ENCODE measurements around the gene RPP14. TPM values are rescaled to one million over a fixed set of nuclear protein-coding genes. Genes with fewer than 3 reads are reported as not detected.

RPP14 gene
- total and polyA plus RNA-seq, 2 of the 4 experiments (the other 2 are of a cell fraction), result 6.6 to 7.8 TPM

DNA sequence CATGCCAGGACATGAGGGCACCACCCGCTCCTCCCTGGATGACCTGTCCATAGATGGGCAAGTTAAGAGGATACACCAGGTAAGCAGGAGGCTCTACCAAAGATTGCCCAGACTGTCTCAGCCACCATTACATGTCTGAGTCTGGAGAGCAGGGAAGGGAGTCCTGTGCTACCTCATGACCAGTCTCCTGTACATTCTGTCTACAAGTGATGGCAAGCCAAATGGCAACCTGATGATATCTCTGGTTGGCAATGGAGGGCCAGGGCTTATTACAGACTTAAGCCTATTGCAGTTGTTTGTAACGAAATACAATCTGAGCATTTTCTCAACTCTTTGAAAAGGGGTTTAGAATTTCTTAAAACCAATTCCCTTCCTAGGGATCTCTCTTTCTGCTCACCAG is 36.7 kb upstream of the RPP14 start:
- H3K4me3 ChIP-seq (ENCODE audit: insufficient read depth, low read depth, low read length), result no peak overlapping the region
- H3K27me3 ChIP-seq (ENCODE audit: control insufficient read depth, insufficient read depth, low read length), result no peaks in the 10 kb centered on the region
- ATAC-seq (ENCODE audit: low read depth) (no peak), DNase-seq (no peak)
- H2AFZ ChIP-seq (replicated peaks; ENCODE audit: low read length, poor library complexity), result no peak overlapping the region
- no peaks in the 10 kb centered on the region for H4K20me1 ChIP-seq (ENCODE audit: insufficient read depth, low read length)
- no peak overlapping the region for H3K23ac ChIP-seq (ENCODE audit: low read depth, low read length)
- H3K36me3 ChIP-seq (ENCODE audit: control insufficient read depth, insufficient read depth, low read length), result peaks cover 3% of the 10 kb centered on the region; the same call in 1 of the 2 replicates
- H2BK120ac ChIP-seq (ENCODE audit: low read depth, low read length), result no peak overlapping the region
- ChIA-PET CTCF (no interaction called here), POLR2A (ENCODE audit: unreplicated experiment) (no interaction called here)
- no peak overlapping the region for H3K27ac ChIP-seq (ENCODE audit: insufficient read depth, low read length)
- no peak overlapping the region for H4K5ac ChIP-seq (ENCODE audit: low read depth, low read length)
- no TSS peak for BruUV-seq (replicated peaks)
- H3K14ac ChIP-seq (replicated peaks; ENCODE audit: low read depth, low read length), result no peak overlapping the region
- H3K9me1 ChIP-seq (ENCODE audit: insufficient read depth, low read length), result peaks cover 11% of the 10 kb centered on the region
- no peak overlapping the region for H2BK20ac ChIP-seq (ENCODE audit: low read depth, low read length)
- dilution Hi-C loops (cut with HindIII; ENCODE audit: low sequenced_read_pairs, unreplicated experiment), result no loop called here
- H2BK15ac ChIP-seq (ENCODE audit: low read depth, low read length), result no peak overlapping the region
- no peak overlapping the region for H3K4me2 ChIP-seq (ENCODE audit: low read depth, low read length)
- no peak overlapping the region for H3K56ac ChIP-seq (ENCODE audit: extremely low read depth, insufficient read depth, low read length)
- H4K91ac ChIP-seq (ENCODE audit: insufficient read depth, low read depth, low read length), result no peak overlapping the region
- H3K4me1 ChIP-seq (ENCODE audit: control insufficient read depth, insufficient read depth, low read length), result peaks cover 5% of the 10 kb centered on the region
- peak overlapping the region; percentile 17; the same call in 1 of the 2 replicates for H2AK5ac ChIP-seq (ENCODE audit: low read depth, low read length)
- H3K9me3 ChIP-seq (ENCODE audit: control insufficient read depth, insufficient read depth, low read length), result no peaks in the 10 kb centered on the region
- H4K8ac ChIP-seq (ENCODE audit: low read depth in 2 of 2, low read length in 2 of 2), result no peak overlapping the region
- in situ Hi-C loops (cut with MboI; ENCODE audit: low sequenced_read_pairs), result no loop called here
- H3K4ac ChIP-seq (ENCODE audit: low read depth, low read length), result no peak overlapping the region
- WGBS, 2 experiments (ENCODE audit: extremely low coverage in 2 of 2, insufficient read length in 1 of 2), result 100% methylated on average over 1 of the region's 2 CpGs; no CpG with 5 or more reads in 1 of the 2 experiments
- no peak overlapping the region for H2AK9ac ChIP-seq (replicated peaks; ENCODE audit: low read depth, low read length, poor library complexity)
- intact Hi-C loops (cut with micrococcal nuclease), result no loop called here
- TF ChIP-seq MXI1 (IDR thresholded peaks at IDR 0.05; ENCODE audit: borderline replicate concordance, low read depth, low read length), result no peak
- TF ChIP-seq BHLHE40 (IDR thresholded peaks at IDR 0.05; ENCODE audit: low read depth, low read length), result no peak
- TF ChIP-seq CEBPB (IDR thresholded peaks at IDR 0.05; ENCODE audit: low read depth, low read length), result no peak
- no peak for TF ChIP-seq MAFK (IDR thresholded peaks at IDR 0.05; ENCODE audit: low read depth, low read length)
- TF ChIP-seq POLR2A (IDR thresholded peaks at IDR 0.05; ENCODE audit: low read depth, low read length), result no peak
- TF ChIP-seq NFE2L2 (IDR thresholded peaks at IDR 0.05; ENCODE audit: low read depth, low read length), result no peak
- TF ChIP-seq SMC3 (IDR thresholded peaks at IDR 0.05; ENCODE audit: low read depth, low read length), result no peak
- TF ChIP-seq FOS (IDR thresholded peaks at IDR 0.05; ENCODE audit: low read depth, low read length), result no peak
- no peak for TF ChIP-seq RFX5 (IDR thresholded peaks at IDR 0.05; ENCODE audit: low read depth, low read length)
- no peaks in the 10 kb centered on the region for H3K79me1 ChIP-seq (ENCODE audit: low read depth in 1 of 2, low read length in 2 of 2)
- no peak overlapping the region for H2BK5ac ChIP-seq (ENCODE audit: low read depth, low read length, poor library complexity, severe bottlenecking)
- no peak overlapping the region for H3K9ac ChIP-seq (ENCODE audit: low read depth, low read length)
- no peak overlapping the region for H3K18ac ChIP-seq (ENCODE audit: low read depth, low read length)
